Hematopoietic multipotent progenitor cell treated with erythropoietin and hydrocortisone succinate and interleukin-3 and kit ligand, for 4 days (in vitro differentiated cells): Measurements from ENCODE around the gene KDF1.
"Not testable (repeated sequence)": the region's sequence is repeated elsewhere in the genome, so short reads cannot be mapped to it uniquely, and the experiment has no call there.

Source experiments
- DNase-seq: peaks from one replicate; pipeline ENCODE4 v3.0.0-alpha.2; 2015

The KDF1 gene

DNA sequence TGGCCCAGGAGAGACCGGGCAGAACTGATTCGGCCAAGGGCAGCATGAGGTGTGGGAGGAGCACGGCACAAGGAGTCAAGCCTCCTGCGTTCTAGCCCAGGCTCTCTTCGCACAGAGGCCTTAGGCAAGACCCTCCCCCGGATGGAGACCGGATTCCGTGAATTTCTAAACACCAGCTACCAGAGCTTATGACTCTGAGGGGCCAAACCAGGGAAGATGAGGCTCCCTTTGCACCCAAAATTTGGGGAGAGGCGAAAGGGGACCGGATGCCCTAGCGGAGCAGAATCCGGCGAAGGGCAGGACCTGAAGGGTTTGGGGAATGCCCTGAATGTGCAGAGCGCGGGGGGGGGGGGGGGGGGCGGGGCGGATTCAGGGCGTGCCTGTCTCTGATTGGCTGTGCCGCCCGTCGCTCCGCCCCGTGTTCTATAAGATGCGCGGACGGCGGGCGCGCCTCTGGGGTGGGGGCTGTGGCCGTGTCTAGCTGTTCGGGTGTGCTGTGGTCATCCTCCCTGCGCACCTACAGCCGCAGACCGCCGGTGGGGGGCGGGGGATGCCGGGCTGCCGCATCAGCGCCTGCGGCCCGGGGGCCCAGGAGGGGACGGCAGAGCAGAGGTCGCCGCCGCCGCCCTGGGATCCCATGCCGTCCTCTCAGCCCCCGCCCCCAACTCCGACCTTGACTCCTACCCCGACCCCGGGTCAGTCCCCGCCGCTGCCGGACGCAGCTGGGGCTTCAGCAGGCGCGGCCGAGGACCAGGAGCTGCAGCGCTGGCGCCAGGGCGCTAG lies 33.2 kb upstream of the KDF1 start, which contains the start of gene TRNP1:
Gene TRNP1 (plus strand): TSS at position 456 of the 783 bp plus-strand sequence. CDS start 95 bp downstream, at position 551.
- DNase-seq: peak; percentile 76

- DNase-seq: no peak
Measured at GRCh38 chr1:26991310-26992116, 31.2 kb upstream of the KDF1 start.

DNA sequence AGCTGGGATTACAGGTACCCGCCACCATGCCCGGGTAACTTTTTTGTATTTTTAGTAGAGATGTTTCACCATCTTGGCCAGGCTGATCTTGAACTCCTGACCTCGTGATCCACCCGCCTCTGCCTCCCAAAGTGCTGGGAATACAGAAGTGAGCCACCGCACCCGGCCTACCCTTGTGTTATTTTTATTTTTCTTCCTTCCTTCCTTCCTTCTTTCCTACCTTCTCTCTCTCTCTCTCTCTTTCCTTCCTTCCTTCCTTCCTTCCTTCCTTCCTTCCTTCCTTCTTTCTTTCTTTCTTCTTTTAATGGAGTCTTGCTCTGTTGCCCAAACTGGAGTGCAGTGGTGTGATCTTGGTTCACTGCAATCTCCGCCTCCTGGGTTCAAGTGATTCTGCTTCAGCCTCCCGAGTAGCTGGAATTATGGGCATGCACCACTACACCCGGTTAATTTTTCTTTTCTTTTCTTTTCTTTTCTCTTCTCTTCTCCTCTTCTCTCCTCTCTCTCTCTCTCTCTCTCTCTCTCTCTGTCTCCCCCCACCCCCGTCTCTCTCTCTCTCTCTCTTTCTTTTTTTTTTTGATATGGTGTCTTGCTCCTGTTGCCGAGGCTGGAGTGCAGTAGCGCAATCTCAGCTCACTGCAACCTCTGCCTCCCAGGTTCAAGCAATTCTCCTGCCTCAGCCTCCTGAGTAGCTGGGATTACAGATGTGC lies 29.3 kb upstream of the KDF1 start:
- not testable (repeated sequence) for DNase-seq

DNA sequence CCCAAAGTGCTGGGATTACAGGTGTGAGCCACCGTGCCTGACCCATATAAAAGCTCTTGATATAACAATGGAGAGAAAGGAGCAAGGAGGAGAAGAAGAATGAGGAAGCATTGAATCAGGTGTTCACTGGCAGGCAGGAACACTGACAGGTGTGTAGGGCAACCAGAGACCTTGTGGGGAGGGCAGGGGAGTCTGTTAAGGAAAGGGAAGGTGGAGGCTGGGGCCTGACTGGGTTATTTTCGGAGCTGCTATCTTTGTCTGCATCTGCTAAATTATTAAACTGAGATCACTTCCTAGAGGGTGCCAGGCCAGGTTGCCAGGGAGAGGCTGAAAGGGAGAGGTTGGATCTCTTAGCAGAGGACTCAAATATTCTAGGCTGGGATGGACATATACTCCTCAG lies 26.4 kb upstream of the KDF1 start:
- no peak for DNase-seq

GRCh38 chr1:26984291-26984690 lies 24.0 kb upstream of the KDF1 start:
- DNase-seq: no peak

DNA sequence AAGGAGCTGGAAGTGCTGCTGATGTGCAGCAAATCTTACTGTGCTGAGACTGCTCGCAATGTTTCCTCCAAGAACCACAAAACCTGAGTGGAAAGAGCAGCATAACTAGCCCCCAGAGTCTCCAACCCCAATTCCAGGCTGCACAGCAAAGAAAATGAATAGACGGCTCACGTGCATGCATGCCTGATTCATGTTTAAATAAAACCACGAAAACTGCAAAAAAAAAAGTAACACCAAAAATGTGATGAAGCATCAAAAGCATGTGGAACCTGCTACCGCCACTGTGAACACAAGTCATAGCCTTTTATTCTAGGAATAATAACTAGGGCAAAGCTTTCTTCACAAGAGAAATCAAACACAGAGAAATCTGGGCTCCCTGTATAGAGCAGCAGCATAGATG lies 23.6 kb upstream of the KDF1 start:
- no peak for DNase-seq

DNA sequence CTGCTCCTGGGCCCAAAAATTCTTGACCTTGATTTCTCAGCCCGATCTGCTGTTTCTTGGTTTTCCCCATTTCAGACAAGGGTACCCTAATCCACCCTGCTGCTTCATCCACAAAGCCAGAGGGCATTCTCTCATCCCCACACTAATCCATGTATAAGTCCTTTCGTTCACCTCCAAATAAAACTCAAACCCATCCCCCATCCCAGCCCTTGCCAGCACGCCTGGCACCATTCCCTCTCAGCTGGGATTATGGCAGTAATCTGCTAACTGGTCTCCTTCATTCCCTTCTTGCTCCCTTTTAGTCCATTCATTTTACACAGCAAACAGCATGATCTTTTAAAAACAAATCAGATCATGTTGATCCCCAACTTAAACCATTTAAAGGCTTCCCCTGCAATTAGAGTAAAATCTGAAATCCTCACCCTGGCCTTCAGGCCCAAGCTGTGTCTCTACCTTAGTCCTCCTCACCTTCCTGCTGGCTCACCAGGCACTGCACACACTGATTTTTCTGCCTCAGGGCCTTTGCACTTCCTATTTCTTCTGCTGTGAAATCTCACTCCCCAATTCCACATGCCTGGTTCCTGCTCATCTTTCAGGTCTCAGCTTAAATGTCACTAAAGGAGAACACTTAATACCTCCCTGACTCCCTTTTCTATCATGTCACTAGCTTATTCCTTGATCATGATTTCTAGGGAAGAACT lies 21.0 kb upstream of the KDF1 start:
- no peak for DNase-seq

- DNase-seq: no peak
Measured at GRCh38 chr1:26978901-26979300, 18.6 kb upstream of the KDF1 start.

DNA sequence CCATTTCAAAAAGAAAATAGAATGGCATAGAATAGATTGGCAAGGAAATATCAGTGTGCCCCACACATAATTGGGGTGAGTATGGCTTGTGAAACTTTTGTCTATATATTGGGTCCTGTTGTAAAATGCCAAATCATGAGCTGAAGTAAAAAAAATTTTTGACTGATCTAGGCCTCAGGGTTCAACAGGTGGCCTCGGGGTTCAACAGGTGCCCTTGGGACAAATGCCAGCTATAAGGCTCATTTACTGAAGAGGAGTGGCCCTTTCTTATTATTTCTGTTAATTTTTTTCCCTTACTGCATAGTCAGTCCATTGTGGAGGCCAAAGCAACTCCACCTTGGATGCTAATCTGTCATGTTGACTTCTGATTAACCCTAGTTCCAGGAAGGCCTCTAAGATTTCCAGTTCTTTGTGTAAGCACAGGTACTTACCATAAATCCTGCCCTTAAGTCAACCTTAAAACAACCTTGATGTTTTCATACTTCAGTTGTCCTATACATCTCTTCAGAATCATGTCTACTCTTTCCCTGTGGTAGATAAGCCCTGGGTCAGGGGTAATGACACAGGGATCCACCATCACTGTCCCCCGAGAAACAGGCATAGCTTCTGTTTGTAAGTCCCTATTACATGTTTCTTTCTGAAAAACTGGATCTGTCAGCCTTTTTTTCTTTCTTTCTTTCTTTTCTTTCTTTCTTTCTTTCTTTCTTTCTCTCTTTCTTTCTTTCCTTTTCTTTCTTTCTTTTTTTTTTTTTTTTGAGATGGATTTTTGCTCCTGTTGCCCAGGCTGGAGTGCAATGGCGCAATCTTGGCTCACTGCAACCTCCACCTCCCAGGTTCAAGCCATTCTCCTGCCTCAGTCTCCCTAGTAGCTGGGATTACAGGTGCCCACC lies 16.6 kb upstream of the KDF1 start:
- no peak for DNase-seq

- DNase-seq: no peak
Measured at GRCh38 chr1:26972821-26973220, 12.6 kb upstream of the KDF1 start.

DNA sequence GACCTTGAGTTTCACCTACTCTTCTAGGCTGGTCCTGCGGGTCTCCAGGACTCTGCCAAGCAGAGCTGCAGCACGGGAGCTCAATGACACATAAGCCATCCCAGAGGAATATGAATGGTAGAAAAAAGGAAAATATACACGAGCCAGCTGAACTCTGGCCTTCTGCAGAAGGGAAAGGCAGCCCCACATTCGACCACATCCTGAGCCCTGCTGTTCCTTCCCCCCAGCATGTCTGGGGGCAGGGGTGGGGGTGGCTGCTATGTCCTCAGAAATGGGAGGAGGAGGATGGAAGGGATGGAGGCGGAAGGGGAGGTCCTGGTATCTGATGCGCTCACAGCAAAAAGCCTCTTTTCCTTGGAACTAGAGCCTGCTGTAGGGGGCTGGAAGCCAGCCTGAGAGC lies 12.1 kb upstream of the KDF1 start:
- DNase-seq: no peak

- no peak for DNase-seq
Measured at GRCh38 chr1:26971590-26971989, 11.3 kb upstream of the KDF1 start.

GRCh38 chr1:26970810-26971209 lies 10.5 kb upstream of the KDF1 start:
- no peak for DNase-seq

DNA sequence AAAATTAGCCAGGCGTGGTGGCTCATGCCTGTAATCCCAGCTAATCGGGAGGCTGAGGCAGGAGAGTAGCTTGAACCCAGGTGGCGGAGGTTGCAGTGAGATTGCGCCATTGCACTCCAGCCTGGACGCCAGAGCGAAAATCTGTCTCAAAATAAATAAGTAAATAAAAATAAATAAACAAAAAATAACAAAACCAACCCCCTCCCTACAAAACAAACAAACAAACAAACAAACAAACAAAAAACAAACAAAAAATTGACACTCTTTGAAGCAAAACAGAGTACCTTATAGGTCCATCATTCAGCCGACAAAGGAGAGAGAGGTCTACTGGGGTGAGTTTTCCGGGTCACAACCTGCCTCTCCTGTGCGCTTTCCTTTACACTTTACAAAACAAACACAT lies 5.4 kb upstream of the KDF1 start:
- no peak for DNase-seq

DNA sequence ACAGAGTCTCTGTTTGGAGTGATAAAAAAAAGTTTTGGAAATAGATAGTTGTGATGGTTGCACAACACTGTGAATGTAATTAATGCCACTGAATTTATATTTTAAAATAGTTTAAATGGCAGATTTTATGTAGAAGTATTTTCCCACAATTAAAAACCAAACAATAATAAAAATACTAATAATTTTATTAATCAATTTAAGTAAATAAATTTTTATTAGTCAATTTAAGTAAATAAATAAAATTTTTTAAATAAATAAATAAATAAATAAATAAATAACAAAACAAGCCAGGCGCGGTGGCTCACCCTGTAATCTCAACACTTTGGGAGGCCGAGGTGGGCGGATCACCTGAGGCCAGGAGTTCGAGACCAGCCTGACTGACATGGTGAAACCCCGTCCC lies 4.9 kb upstream of the KDF1 start:
- no peak for DNase-seq

- DNase-seq: peak; percentile 34
Measured at GRCh38 chr1:26961826-26962225, 1.6 kb upstream of the KDF1 start.

DNA sequence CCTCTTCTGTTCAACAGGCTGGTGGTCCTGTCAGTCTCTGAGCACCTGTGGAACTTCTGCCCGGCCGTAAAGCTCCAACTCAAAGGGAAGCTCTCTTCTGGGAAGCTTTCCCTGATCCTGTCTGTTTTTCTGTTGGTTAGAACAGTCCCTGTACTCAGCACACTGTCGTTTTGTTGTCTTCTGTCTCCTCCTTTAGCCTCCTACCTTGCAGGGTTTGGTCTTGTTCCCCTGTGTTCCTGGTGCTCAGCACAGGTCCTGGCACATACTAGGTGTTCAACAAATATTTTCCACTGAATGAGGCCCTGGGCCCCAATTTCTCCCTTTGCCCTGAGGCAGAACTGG lies 328 bp upstream of the KDF1 start:
- no peak for DNase-seq

- no peak for DNase-seq
Measured at GRCh38 chr1:26959270-26959669, 998 bp downstream of the KDF1 start.

- no peak for DNase-seq
Measured at GRCh38 chr1:26957306-26957705, 3.0 kb downstream of the KDF1 start.

GRCh38 chr1:26956321-26956720 lies 3.9 kb downstream of the KDF1 start:
- no peak for DNase-seq

- no peak for DNase-seq
Measured at GRCh38 chr1:26953374-26953773, 6.9 kb downstream of the KDF1 start.
